ENCODE results near the gene NRDE2. TPM values are rescaled to one million over a fixed set of nuclear protein-coding genes. Genes with fewer than 3 reads are reported as not detected.
A peak's percentile ranks its signal among the peaks of the same experiment; 100 is the strongest.

The NRDE2 gene
- total and polyA plus RNA-seq, 2 of the 4 experiments (the other 2 are of a cell fraction) = 4.5 to 9.3 TPM

DNA sequence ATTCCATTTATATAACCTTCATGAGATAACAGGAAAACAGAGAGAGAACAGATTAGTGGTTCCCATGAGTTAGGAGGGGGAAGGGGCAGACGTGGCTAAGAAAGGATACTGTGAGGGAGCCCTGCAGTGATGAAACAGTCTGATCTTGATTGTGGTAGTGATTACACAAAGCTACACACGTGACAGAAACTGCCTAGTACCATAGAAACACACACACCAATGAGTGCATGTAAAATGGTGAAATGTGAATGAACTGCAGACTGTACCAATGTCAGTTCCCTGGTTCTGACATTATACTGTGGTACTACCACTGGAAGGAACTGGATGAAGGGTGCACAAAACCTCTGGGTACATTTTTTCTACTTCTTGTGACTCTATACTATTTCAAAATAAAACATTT, 36.9 kb downstream of the NRDE2 start:
- TF ChIP-seq CEBPB (IDR thresholded peaks at IDR 0.05; ENCODE audit: low read depth, low read length) (peak; percentile 6; the same call in 1 of the 2 replicates), POLR2A (IDR thresholded peaks at IDR 0.05; ENCODE audit: low read depth, low read length) (no peak), CHD1 (IDR thresholded peaks at IDR 0.05; ENCODE audit: low read depth, low read length) (no peak), USF2 (IDR thresholded peaks at IDR 0.05; ENCODE audit: low read depth, low read length) (peak; percentile 17; the same call in 1 of the 2 replicates)
- no peaks in the 10 kb centered on the region for H4K20me1 ChIP-seq (ENCODE audit: insufficient read depth, low read length)

More for the DNA sequence above, 36.9 kb downstream of the NRDE2 start:
- H3K9me1 ChIP-seq (ENCODE audit: insufficient read depth, low read length) = peaks cover 7% of the 10 kb centered on the region; the same call in 1 of the 2 replicates
- H2BK5ac ChIP-seq (ENCODE audit: low read depth, low read length, poor library complexity, severe bottlenecking) = no peak overlapping the region
- no peaks in the 10 kb centered on the region; the same call in 1 of the 2 replicates for H3K9me3 ChIP-seq (ENCODE audit: control insufficient read depth, insufficient read depth, low read length)
- no CpG with 5 or more reads among the region's 2 CpGs for WGBS, 2 experiments (ENCODE audit: extremely low coverage in 2 of 2, insufficient read length in 1 of 2)
- H3K4me3 ChIP-seq (ENCODE audit: insufficient read depth, low read depth, low read length) = no peak overlapping the region
- no peaks in the 10 kb centered on the region for H3K27me3 ChIP-seq (ENCODE audit: control insufficient read depth, insufficient read depth, low read length)
- H3K27ac ChIP-seq (ENCODE audit: insufficient read depth, low read length) = no peak overlapping the region
- ATAC-seq (ENCODE audit: low read depth) (no peak), DNase-seq (no peak)
- H2AFZ ChIP-seq (replicated peaks; ENCODE audit: low read length, poor library complexity) = no peak overlapping the region
- no peak overlapping the region for H2AK5ac ChIP-seq (ENCODE audit: low read depth, low read length)
- no peak overlapping the region for H4K91ac ChIP-seq (ENCODE audit: insufficient read depth, low read depth, low read length)
- H2AK9ac ChIP-seq (replicated peaks; ENCODE audit: low read depth, low read length, poor library complexity) = no peak overlapping the region
- H3K23ac ChIP-seq (ENCODE audit: low read depth, low read length) = no peak overlapping the region
- H4K8ac ChIP-seq (ENCODE audit: low read depth in 2 of 2, low read length in 2 of 2) = no peak overlapping the region
- no peak overlapping the region for H3K18ac ChIP-seq (ENCODE audit: low read depth, low read length)
- dilution Hi-C loops (cut with HindIII; ENCODE audit: low sequenced_read_pairs, unreplicated experiment) = no loop called here
- no peak overlapping the region for H3K56ac ChIP-seq (ENCODE audit: extremely low read depth, insufficient read depth, low read length)
- H3K79me1 ChIP-seq (ENCODE audit: low read depth in 1 of 2, low read length in 2 of 2) = peaks cover 0 to 10% of the 10 kb centered on the region in 2 experiments; a peak in 3 of 4 replicates
- no peak overlapping the region for H3K9ac ChIP-seq (ENCODE audit: low read depth, low read length)
- BruUV-seq (replicated peaks) = no TSS peak
- H2BK120ac ChIP-seq (ENCODE audit: low read depth, low read length) = no peak overlapping the region
- ChIA-PET CTCF (no interaction called here), POLR2A (ENCODE audit: unreplicated experiment) (no interaction called here)
- H2BK15ac ChIP-seq (ENCODE audit: low read depth, low read length) = no peak overlapping the region
- H3K4me2 ChIP-seq (ENCODE audit: low read depth, low read length) = no peak overlapping the region
- H4K5ac ChIP-seq (ENCODE audit: low read depth, low read length) = no peak overlapping the region
- H3K4me1 ChIP-seq (ENCODE audit: control insufficient read depth, insufficient read depth, low read length) = peaks cover 3% of the 10 kb centered on the region; the same call in 1 of the 2 replicates
- in situ Hi-C loops (cut with MboI; ENCODE audit: low sequenced_read_pairs) = loop anchor here (25.0 kb wide), 1 partner anchor 867 kb away; no protein-coding TSS in a partner anchor
- no peak overlapping the region for H3K14ac ChIP-seq (replicated peaks; ENCODE audit: low read depth, low read length)
- no peak overlapping the region for H3K4ac ChIP-seq (ENCODE audit: low read depth, low read length)
- peaks cover 20% of the 10 kb centered on the region for H3K36me3 ChIP-seq (ENCODE audit: control insufficient read depth, insufficient read depth, low read length)
- intact Hi-C loops (cut with micrococcal nuclease) = no loop called here
- no peak overlapping the region for H2BK20ac ChIP-seq (ENCODE audit: low read depth, low read length)

Measured in IMR-90 (cell line).